ENCODE results near the gene KCNH1.

GRCh38 chr1:211014275-211014674 is 119.7 kb downstream of the KCNH1 start:
- TF ChIP-seq CTCF (IDR thresholded peaks at IDR 0.05; ENCODE audit: insufficient read depth, low read depth, low read length) (no peak), EZH2 (IDR thresholded peaks at IDR 0.05; ENCODE audit: insufficient read depth, low read length) (no peak)

All from astrocyte (in vitro differentiated cells and primary cell).